Measurements from ENCODE around the gene ARMC5. TPM values are rescaled to one million over a fixed set of nuclear protein-coding genes. Genes with fewer than 3 reads are reported as not detected.

The ARMC5 gene
- polyA plus RNA-seq, 1 of the 3 experiments (the other 2 are of a cell fraction), result 8.9 TPM

DNA sequence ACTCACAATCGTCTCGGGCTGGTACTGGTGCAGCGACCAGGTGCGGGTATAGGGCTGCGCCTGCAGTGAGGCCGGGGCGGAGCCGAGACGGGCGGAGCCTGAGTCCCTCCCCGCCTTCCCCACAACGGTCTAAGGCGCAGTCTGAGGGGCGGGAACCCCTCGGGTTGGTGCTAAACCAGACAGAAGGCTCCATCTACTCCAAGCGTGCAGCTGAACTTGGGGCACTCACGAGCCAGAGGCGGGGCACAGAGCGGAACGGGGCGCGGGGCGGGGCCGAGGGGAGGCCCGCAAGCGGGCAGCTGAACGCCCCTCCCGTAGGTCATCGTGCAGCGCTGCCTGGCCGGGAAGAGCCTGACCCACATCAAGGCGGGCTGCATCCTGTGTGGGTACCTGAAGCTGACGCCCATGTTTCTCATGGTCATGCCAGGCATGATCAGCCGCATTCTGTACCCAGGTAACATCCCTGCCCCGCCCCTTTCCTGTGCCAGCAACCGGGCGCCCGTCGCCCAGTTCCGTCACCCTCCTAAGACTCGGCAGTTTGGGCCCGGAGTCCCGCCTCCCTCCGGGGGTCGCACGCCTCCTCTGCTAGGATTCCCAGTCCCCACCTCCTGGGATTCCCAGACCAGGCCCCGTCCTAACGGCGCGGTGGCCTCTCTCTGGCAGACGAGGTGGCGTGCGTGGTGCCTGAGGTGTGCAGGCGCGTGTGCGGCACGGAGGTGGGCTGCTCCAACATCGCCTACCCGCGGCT is 28.6 kb downstream of the ARMC5 start:
- H3K9me2 ChIP-seq, result no peaks in the 10 kb centered on the region
- 3% methylated on average over 7 of the region's 60 CpGs for WGBS (ENCODE audit: low lambda C conversion rate)
- no peak overlapping the region for H3K9ac ChIP-seq
- H3K4me1 ChIP-seq (ENCODE audit: control insufficient read depth in 1 of 2, insufficient read depth in 2 of 2, low read depth in 1 of 2, low read length in 1 of 2), result peaks cover 0 to 16% of the 10 kb centered on the region in 2 experiments; a peak in 1 of 4 replicates
- H3K4me2 ChIP-seq, result peak overlapping the region; percentile 83
- ChIA-PET CTCF (interaction anchor here (1.0 to 2.4 kb wide), 5 partner anchors 13 to 213 kb away, joined by 3 to 10 read pairs (median 5); no protein-coding TSS in a partner anchor), POLR2A (interaction anchor here (0.8 to 2.5 kb wide), 7 partner anchors 8 to 307 kb away, joined by 3 to 9 read pairs (median 7); partner anchors contain the start of gene RUSF1)
- H2AFZ ChIP-seq (ENCODE audit: low read depth), result no peak overlapping the region; the same call in 1 of the 2 replicates
- H3K9me3 ChIP-seq, result no peaks in the 10 kb centered on the region
- H3K4me3 ChIP-seq (ENCODE audit: low read depth in 2 of 2, low read length in 1 of 2), result peak overlapping the region; percentile 50 to 57
- H3K27me3 ChIP-seq (ENCODE audit: insufficient read depth), result no peaks in the 10 kb centered on the region
- peak; percentile 91 for DNase-seq
- no peaks in the 10 kb centered on the region for H3K79me2 ChIP-seq (ENCODE audit: insufficient read depth)
- peaks cover 0 to 9% of the 10 kb centered on the region in 2 experiments for H3K36me3 ChIP-seq (replicated peaks in 1 of 2; ENCODE audit: control insufficient read depth in 1 of 2, insufficient read depth in 2 of 2, low read length in 1 of 2)
- no peaks in the 10 kb centered on the region for H3F3A ChIP-seq (replicated peaks; ENCODE audit: insufficient read depth)
- H3K27ac ChIP-seq (ENCODE audit: low read depth in 2 of 2, low read length in 1 of 2), result no peak overlapping the region
- TF ChIP-seq CHD2 (IDR thresholded peaks at IDR 0.05; ENCODE audit: low read length, partially characterized antibody), result no peak
- TF ChIP-seq YY1 (IDR thresholded peaks at IDR 0.05; ENCODE audit: low read depth), result no peak
- no peak for TF ChIP-seq RFX5 (IDR thresholded peaks at IDR 0.05; ENCODE audit: low read length)
- TF ChIP-seq EZH2phosphoT487 (IDR thresholded peaks at IDR 0.05; ENCODE audit: borderline replicate concordance, low read depth), result no peak
- no peak for TF ChIP-seq TCF12 (IDR thresholded peaks at IDR 0.05)
- TF ChIP-seq, protein P1, sequence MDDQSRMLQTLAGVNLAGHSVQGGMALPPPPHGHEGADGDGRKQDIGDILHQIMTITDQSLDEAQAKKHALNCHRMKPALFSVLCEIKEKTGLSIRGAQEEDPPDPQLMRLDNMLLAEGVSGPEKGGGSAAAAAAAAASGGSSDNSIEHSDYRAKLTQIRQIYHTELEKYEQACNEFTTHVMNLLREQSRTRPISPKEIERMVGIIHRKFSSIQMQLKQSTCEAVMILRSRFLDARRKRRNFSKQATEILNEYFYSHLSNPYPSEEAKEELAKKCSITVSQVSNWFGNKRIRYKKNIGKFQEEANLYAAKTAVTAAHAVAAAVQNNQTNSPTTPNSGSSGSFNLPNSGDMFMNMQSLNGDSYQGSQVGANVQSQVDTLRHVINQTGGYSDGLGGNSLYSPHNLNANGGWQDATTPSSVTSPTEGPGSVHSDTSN (IDR thresholded peaks at IDR 0.05), result no peak
- no peak for TF ChIP-seq SIN3A (IDR thresholded peaks at IDR 0.05; ENCODE audit: borderline replicate concordance, low read depth, low read length)
- TF ChIP-seq, protein P2, sequence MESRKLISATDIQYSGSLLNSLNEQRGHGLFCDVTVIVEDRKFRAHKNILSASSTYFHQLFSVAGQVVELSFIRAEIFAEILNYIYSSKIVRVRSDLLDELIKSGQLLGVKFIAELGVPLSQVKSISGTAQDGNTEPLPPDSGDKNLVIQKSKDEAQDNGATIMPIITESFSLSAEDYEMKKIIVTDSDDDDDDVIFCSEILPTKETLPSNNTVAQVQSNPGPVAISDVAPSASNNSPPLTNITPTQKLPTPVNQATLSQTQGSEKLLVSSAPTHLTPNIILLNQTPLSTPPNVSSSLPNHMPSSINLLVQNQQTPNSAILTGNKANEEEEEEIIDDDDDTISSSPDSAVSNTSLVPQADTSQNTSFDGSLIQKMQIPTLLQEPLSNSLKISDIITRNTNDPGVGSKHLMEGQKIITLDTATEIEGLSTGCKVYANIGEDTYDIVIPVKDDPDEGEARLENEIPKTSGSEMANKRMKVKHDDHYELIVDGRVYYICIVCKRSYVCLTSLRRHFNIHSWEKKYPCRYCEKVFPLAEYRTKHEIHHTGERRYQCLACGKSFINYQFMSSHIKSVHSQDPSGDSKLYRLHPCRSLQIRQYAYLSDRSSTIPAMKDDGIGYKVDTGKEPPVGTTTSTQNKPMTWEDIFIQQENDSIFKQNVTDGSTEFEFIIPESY (IDR thresholded peaks at IDR 0.05; ENCODE audit: borderline replicate concordance, low read depth), result no peak; the same call in 1 of the 2 replicates
- no peak for TF ChIP-seq FOSL2 (IDR thresholded peaks at IDR 0.05; ENCODE audit: borderline replicate concordance, low read depth)
- no peak for TF ChIP-seq RXRA (IDR thresholded peaks at IDR 0.05; ENCODE audit: borderline replicate concordance, low read depth)
- TF ChIP-seq SMC3 (IDR thresholded peaks at IDR 0.05; ENCODE audit: low read depth, low read length), result no peak
- TF ChIP-seq MEF2A (IDR thresholded peaks at IDR 0.05; ENCODE audit: borderline replicate concordance, low read depth), result no peak
- no peak for TF ChIP-seq MXI1 (IDR thresholded peaks at IDR 0.05; ENCODE audit: low read depth, low read length)
- TF ChIP-seq, protein P3, sequence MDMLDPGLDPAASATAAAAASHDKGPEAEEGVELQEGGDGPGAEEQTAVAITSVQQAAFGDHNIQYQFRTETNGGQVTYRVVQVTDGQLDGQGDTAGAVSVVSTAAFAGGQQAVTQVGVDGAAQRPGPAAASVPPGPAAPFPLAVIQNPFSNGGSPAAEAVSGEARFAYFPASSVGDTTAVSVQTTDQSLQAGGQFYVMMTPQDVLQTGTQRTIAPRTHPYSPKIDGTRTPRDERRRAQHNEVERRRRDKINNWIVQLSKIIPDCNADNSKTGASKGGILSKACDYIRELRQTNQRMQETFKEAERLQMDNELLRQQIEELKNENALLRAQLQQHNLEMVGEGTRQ (IDR thresholded peaks at IDR 0.05; ENCODE audit: borderline replicate concordance, low read depth, low read length), result no peak
- TF ChIP-seq, protein P4, sequence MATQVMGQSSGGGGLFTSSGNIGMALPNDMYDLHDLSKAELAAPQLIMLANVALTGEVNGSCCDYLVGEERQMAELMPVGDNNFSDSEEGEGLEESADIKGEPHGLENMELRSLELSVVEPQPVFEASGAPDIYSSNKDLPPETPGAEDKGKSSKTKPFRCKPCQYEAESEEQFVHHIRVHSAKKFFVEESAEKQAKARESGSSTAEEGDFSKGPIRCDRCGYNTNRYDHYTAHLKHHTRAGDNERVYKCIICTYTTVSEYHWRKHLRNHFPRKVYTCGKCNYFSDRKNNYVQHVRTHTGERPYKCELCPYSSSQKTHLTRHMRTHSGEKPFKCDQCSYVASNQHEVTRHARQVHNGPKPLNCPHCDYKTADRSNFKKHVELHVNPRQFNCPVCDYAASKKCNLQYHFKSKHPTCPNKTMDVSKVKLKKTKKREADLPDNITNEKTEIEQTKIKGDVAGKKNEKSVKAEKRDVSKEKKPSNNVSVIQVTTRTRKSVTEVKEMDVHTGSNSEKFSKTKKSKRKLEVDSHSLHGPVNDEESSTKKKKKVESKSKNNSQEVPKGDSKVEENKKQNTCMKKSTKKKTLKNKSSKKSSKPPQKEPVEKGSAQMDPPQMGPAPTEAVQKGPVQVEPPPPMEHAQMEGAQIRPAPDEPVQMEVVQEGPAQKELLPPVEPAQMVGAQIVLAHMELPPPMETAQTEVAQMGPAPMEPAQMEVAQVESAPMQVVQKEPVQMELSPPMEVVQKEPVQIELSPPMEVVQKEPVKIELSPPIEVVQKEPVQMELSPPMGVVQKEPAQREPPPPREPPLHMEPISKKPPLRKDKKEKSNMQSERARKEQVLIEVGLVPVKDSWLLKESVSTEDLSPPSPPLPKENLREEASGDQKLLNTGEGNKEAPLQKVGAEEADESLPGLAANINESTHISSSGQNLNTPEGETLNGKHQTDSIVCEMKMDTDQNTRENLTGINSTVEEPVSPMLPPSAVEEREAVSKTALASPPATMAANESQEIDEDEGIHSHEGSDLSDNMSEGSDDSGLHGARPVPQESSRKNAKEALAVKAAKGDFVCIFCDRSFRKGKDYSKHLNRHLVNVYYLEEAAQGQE (IDR thresholded peaks at IDR 0.05; ENCODE audit: low read depth, low read length), result no peak
- TF ChIP-seq POLR2AphosphoS5 (IDR thresholded peaks at IDR 0.05; ENCODE audit: low read depth, low read length), result no peak
- TF ChIP-seq TAF1 (IDR thresholded peaks at IDR 0.05; ENCODE audit: borderline replicate concordance, low read depth, low read length), result no peak
- no peak for TF ChIP-seq TEAD4 (IDR thresholded peaks at IDR 0.05; ENCODE audit: borderline replicate concordance, insufficient read depth)
- TF ChIP-seq RAD21 (IDR thresholded peaks at IDR 0.05; ENCODE audit: low read length), result no peak
- H4K20me1 ChIP-seq (ENCODE audit: insufficient read depth), result no peaks in the 10 kb centered on the region
